ENCODE results near the gene NT5C. TPM values are rescaled to one million over a fixed set of nuclear protein-coding genes. Genes with fewer than 3 reads are reported as not detected.

The NT5C gene
- total RNA-seq, 4 donors from 2014 or later: 62.8 to 111 (median 68.0) TPM

- no peak for TF ChIP-seq POLR2A (IDR thresholded peaks at IDR 0.05)
- TF ChIP-seq, protein P1, sequence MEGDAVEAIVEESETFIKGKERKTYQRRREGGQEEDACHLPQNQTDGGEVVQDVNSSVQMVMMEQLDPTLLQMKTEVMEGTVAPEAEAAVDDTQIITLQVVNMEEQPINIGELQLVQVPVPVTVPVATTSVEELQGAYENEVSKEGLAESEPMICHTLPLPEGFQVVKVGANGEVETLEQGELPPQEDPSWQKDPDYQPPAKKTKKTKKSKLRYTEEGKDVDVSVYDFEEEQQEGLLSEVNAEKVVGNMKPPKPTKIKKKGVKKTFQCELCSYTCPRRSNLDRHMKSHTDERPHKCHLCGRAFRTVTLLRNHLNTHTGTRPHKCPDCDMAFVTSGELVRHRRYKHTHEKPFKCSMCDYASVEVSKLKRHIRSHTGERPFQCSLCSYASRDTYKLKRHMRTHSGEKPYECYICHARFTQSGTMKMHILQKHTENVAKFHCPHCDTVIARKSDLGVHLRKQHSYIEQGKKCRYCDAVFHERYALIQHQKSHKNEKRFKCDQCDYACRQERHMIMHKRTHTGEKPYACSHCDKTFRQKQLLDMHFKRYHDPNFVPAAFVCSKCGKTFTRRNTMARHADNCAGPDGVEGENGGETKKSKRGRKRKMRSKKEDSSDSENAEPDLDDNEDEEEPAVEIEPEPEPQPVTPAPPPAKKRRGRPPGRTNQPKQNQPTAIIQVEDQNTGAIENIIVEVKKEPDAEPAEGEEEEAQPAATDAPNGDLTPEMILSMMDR (IDR thresholded peaks at IDR 0.05 in 4 of 5, conservative IDR thresholded peaks at IDR 0.05 in 1 of 5): no peak
- H3K27ac ChIP-seq: no peak overlapping the region
- no peak for ATAC-seq
- intact Hi-C loops (cut with DNase I; ENCODE audit: low total_unique reads) (no loop called here), in situ Hi-C loops (cut with MboI; ENCODE audit: low sequenced_read_pairs in 4 of 4) (no loop called here)
- DNase-seq: no peak
- no peaks in the 10 kb centered on the region for H3K27me3 ChIP-seq
- H3K9me3 ChIP-seq: no peaks in the 10 kb centered on the region
- peaks cover 6 to 8% of the 10 kb centered on the region in 2 donors for H3K4me1 ChIP-seq
- no peak overlapping the region for H3K4me3 ChIP-seq
- peaks cover 0 to 5% of the 10 kb centered on the region in 2 donors for H3K36me3 ChIP-seq
Measured at GRCh38 chr17:75099881-75100595, 31.5 kb downstream of the NT5C start.

GRCh38 chr17:75098861-75099260, 32.7 kb downstream of the NT5C start:
- Histone ChIP-seq H3K4me1 (peaks cover 6 to 8% of the 10 kb centered on the region in 2 donors), H3K36me3 (peaks cover 0 to 5% of the 10 kb centered on the region in 2 donors), H3K27ac (no peak overlapping the region), H3K9me3 (no peaks in the 10 kb centered on the region), H3K27me3 (no peaks in the 10 kb centered on the region), H3K4me3 (no peak overlapping the region)
- no peak for DNase-seq
- in situ Hi-C loops (cut with MboI; ENCODE audit: low sequenced_read_pairs in 4 of 4): no loop called here
- intact Hi-C loops (cut with DNase I; ENCODE audit: low total_unique reads): no loop called here
- ATAC-seq: no peak
- TF ChIP-seq, protein P1 (IDR thresholded peaks at IDR 0.05 in 4 of 5, conservative IDR thresholded peaks at IDR 0.05 in 1 of 5): no peak
- no peak for TF ChIP-seq POLR2A (IDR thresholded peaks at IDR 0.05)

GRCh38 chr17:75097865-75098264, 33.7 kb downstream of the NT5C start:
- Histone ChIP-seq H3K9me3 (no peaks in the 10 kb centered on the region), H3K4me3 (no peak overlapping the region), H3K27me3 (no peaks in the 10 kb centered on the region), H3K4me1 (peaks cover 6 to 8% of the 10 kb centered on the region in 2 donors), H3K36me3 (peaks cover 0 to 5% of the 10 kb centered on the region in 2 donors), H3K27ac (no peak overlapping the region)
- no peak for ATAC-seq
- intact Hi-C loops (cut with DNase I; ENCODE audit: low total_unique reads) (no loop called here), in situ Hi-C loops (cut with MboI; ENCODE audit: low sequenced_read_pairs in 4 of 4) (no loop called here)
- no peak for DNase-seq
- TF ChIP-seq, protein P1 (IDR thresholded peaks at IDR 0.05 in 4 of 5, conservative IDR thresholded peaks at IDR 0.05 in 1 of 5): no peak
- TF ChIP-seq POLR2A (IDR thresholded peaks at IDR 0.05): no peak

GRCh38 chr17:75096082-75096625, 35.4 kb downstream of the NT5C start:
- in situ Hi-C loops (cut with MboI; ENCODE audit: low sequenced_read_pairs in 4 of 4): no loop called here
- peak; percentile 56 to 79 for DNase-seq
- no peaks in the 10 kb centered on the region for H3K27me3 ChIP-seq

More at GRCh38 chr17:75096082-75096625, 35.4 kb downstream of the NT5C start:
- intact Hi-C loops (cut with DNase I; ENCODE audit: low total_unique reads): no loop called here
- peak; percentile 69 to 90 for ATAC-seq
- Histone ChIP-seq H3K4me1 (peaks cover 13 to 14% of the 10 kb centered on the region in 2 donors), H3K36me3 (peaks cover 0 to 5% of the 10 kb centered on the region in 2 donors), H3K9me3 (no peaks in the 10 kb centered on the region), H3K27ac (peak overlapping the region in 3 of 4 donors; percentile 46 to 56 (median 47)), H3K4me3 (no peak overlapping the region)
- no peak for TF ChIP-seq POLR2A (IDR thresholded peaks at IDR 0.05)
- TF ChIP-seq, protein P1 (IDR thresholded peaks at IDR 0.05 in 4 of 5, conservative IDR thresholded peaks at IDR 0.05 in 1 of 5): no peak

Measured in gastrocnemius medialis (tissue), 4 donors.